Measurements from ENCODE around the gene ARMC3.

The ARMC3 gene

GRCh38 chr10:22993314-22993713 is 65.5 kb downstream of the ARMC3 start:
- DNase-seq = no peak

GRCh38 chr10:22997096-22997495 is 69.2 kb downstream of the ARMC3 start:
- DNase-seq = no peak

- DNase-seq = no peak
Observed at GRCh38 chr10:22998091-22998490, 70.2 kb downstream of the ARMC3 start.

- DNase-seq = no peak
Observed at GRCh38 chr10:22999942-23000341, 72.1 kb downstream of the ARMC3 start.

- no peak for DNase-seq
Observed at GRCh38 chr10:23001901-23002516, 74.2 kb downstream of the ARMC3 start.

GRCh38 chr10:23005150-23005549 is 77.3 kb downstream of the ARMC3 start:
- DNase-seq = no peak

- no peak for DNase-seq
Observed at GRCh38 chr10:23013581-23014335, 85.9 kb downstream of the ARMC3 start.

GRCh38 chr10:23015021-23015707 is 87.3 kb downstream of the ARMC3 start:
- DNase-seq = no peak

- no peak for DNase-seq
Observed at GRCh38 chr10:23016636-23017035, 88.8 kb downstream of the ARMC3 start.

- DNase-seq = no peak
Observed at GRCh38 chr10:23019633-23020032, 91.8 kb downstream of the ARMC3 start.

- no peak for DNase-seq
Observed at GRCh38 chr10:23021430-23021829, 93.6 kb downstream of the ARMC3 start.

GRCh38 chr10:23024002-23024401 is 96.1 kb downstream of the ARMC3 start:
- DNase-seq = no peak

- no peak for DNase-seq
Observed at GRCh38 chr10:23031318-23031717, 103.5 kb downstream of the ARMC3 start.

GRCh38 chr10:23034790-23035189 is 106.9 kb downstream of the ARMC3 start:
- no peak for DNase-seq

GRCh38 chr10:23035569-23035968 is 107.7 kb downstream of the ARMC3 start:
- no peak for DNase-seq

- no peak for DNase-seq
Observed at GRCh38 chr10:23037152-23037551, 109.3 kb downstream of the ARMC3 start.

- DNase-seq = no peak
Observed at GRCh38 chr10:23037561-23037960, 109.7 kb downstream of the ARMC3 start.

- no peak for DNase-seq
Observed at GRCh38 chr10:23038172-23038571, 110.3 kb downstream of the ARMC3 start.

GRCh38 chr10:23040002-23040401 is 112.1 kb downstream of the ARMC3 start:
- no peak for DNase-seq

- DNase-seq = no peak
Observed at GRCh38 chr10:23046027-23046426, 118.2 kb downstream of the ARMC3 start.

- no peak for DNase-seq
Observed at GRCh38 chr10:23047201-23048050, 119.6 kb downstream of the ARMC3 start.

GRCh38 chr10:23048191-23048590 is 120.3 kb downstream of the ARMC3 start:
- no peak for DNase-seq

GRCh38 chr10:23051278-23051677 is 123.4 kb downstream of the ARMC3 start:
- no peak for DNase-seq

Data from NCI-H526 treated with DMSO at 0.1 percent for 48 hours (cell line).